NCI-H2171 (cell line): Measurements from ENCODE around the gene ABCG8.

Source experiments
- DNase-seq: peaks from one replicate; lab custom pipeline; 2025; lab: John Stamatoyannopoulos, UW

Gene ABCG8

GRCh38 chr2:43925431-43925830 lies 86.7 kb downstream of the ABCG8 start:
- DNase-seq = no peak

DNA sequence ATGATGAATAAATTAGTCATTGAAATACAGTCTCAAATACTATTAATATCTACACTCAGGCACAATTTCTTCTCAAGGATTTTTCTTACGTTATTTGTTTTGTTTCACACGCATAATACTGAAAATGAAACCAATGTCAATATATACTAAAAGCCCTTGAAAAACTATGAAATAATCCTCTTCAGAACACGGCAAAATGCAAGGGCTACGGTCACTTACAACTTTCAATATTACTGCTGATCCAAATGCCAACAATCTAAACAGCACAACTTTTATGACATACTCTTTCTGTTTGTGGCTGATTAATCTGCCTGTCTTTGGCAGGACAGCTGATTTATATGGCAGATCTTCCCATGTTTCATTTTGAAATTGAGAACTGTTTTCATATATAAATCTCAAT lies 88.7 kb downstream of the ABCG8 start:
- DNase-seq = no peak

DNA sequence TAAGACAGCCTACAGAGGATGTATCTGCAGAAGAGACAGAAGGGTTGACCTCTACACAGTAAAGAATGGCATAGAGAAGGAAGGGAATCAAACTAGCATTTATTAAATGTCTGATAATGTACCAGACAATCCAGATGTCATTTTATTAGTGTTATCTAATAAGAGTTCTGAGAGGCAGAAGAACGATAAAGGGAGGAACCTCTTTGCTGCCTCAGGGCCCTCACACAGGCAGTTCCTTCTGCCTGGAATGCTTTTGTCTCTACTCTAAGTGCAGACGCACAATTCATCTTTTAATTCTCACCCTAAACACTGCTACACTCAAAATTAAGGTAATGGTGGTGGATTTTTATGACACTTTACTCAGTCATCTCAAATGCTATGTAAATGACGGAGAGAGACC lies 92.5 kb downstream of the ABCG8 start:
- DNase-seq = no peak
